Astrocyte (in vitro differentiated cells and primary cell): ENCODE results near the gene CDH23. TPM values are rescaled to one million over a fixed set of nuclear protein-coding genes. Genes with fewer than 3 reads are reported as not detected.

ENCODE experiments used
- DNase-seq: peaks from one replicate; pipeline ENCODE4 v3.0.0-alpha.2; 2010; ENCODE audit warnings: low read depth
- FAIRE-seq: peaks from 2 replicates; lab custom pipeline; 2011; peaks lifted over from hg19 to GRCh38; lab: Jason Lieb, UNC
- H2AFZ ChIP-seq: 2 replicates; pipeline ENCODE4 v1.6.0; 2012; ENCODE audit warnings: low read depth, low read length, inconsistent platforms
- H3K27ac ChIP-seq: 2 replicates; pipeline ENCODE4 v1.5.1; 2011; ENCODE audit warnings: low read depth, low read length, inconsistent platforms
- H3K27me3 ChIP-seq: 2 replicates; pipeline ENCODE4 v1.6.0; 2011; ENCODE audit warnings: low read length, inconsistent platforms; ENCODE audit not compliant: insufficient read depth
- H3K36me3 ChIP-seq: 2 replicates; pipeline ENCODE4 v1.5.1; 2011; ENCODE audit warnings: low read length, inconsistent platforms; ENCODE audit not compliant: insufficient read depth
- H3K4me1 ChIP-seq: 2 replicates; pipeline ENCODE4 v1.5.1; 2011; ENCODE audit warnings: low read length, inconsistent platforms; ENCODE audit not compliant: insufficient read depth
- H3K4me2 ChIP-seq: 2 replicates; pipeline ENCODE4 v1.6.0; 2012; ENCODE audit warnings: low read length, inconsistent platforms
- H3K4me3 ChIP-seq: 2 replicates; pipeline ENCODE4 v1.5.1; 2011; ENCODE audit warnings: low read depth, mild to moderate bottlenecking, low read length, inconsistent platforms; ENCODE audit not compliant: insufficient read depth
- H3K79me2 ChIP-seq: 2 replicates; pipeline ENCODE4 v1.6.0; 2012; ENCODE audit warnings: mild to moderate bottlenecking, low read length, inconsistent platforms; ENCODE audit not compliant: insufficient read depth
- H3K9ac ChIP-seq: 2 replicates; pipeline ENCODE4 v1.6.0; 2012; ENCODE audit warnings: mild to moderate bottlenecking, low read length, inconsistent platforms
- H3K9me3 ChIP-seq: 2 replicates; pipeline ENCODE4 v1.5.1; 2012; ENCODE audit warnings: low read depth, mild to moderate bottlenecking, low read length, inconsistent platforms; ENCODE audit not compliant: insufficient read depth
- H4K20me1 ChIP-seq: 2 replicates; pipeline ENCODE4 v1.6.0; 2012; ENCODE audit warnings: low read length, inconsistent platforms; ENCODE audit not compliant: insufficient read depth
- H3K27ac Mint-ChIP-seq: one replicate; pipeline ENCODE4 v1.8.0; 2021; ENCODE audit warnings: mild to moderate bottlenecking, mixed read lengths; ENCODE audit not compliant: unreplicated experiment
- H3K27me3 Mint-ChIP-seq: one replicate; pipeline ENCODE4 v1.8.0; 2021; ENCODE audit warnings: low read depth, mixed read lengths; ENCODE audit not compliant: unreplicated experiment
- H3K36me3 Mint-ChIP-seq: one replicate; pipeline ENCODE4 v1.8.0; 2021; ENCODE audit warnings: low read depth, mixed read lengths; ENCODE audit not compliant: unreplicated experiment
- H3K4me1 Mint-ChIP-seq: one replicate; pipeline ENCODE4 v1.8.0; 2021; ENCODE audit warnings: low read depth, mixed read lengths; ENCODE audit not compliant: unreplicated experiment
- H3K4me3 Mint-ChIP-seq: one replicate; pipeline ENCODE4 v1.8.0; 2021; ENCODE audit warnings: mild to moderate bottlenecking, moderate library complexity, mixed read lengths; ENCODE audit not compliant: unreplicated experiment
- H3K9me3 Mint-ChIP-seq: one replicate; pipeline ENCODE4 v1.8.0; 2021; ENCODE audit warnings: mild to moderate bottlenecking, mixed read lengths; ENCODE audit not compliant: unreplicated experiment
- CTCF ChIP-seq: IDR thresholded peaks from 2 replicates; pipeline ENCODE4 v1.5.1; 2011; ENCODE audit warnings: low read depth, mild to moderate bottlenecking, inconsistent platforms, low read length, moderate library complexity; ENCODE audit not compliant: insufficient read depth
- EZH2 ChIP-seq: IDR thresholded peaks from 2 replicates; pipeline ENCODE4 v1.6.1; 2012; ENCODE audit warnings: mild to moderate bottlenecking, low read length, inconsistent platforms; ENCODE audit not compliant: insufficient read depth
- total RNA-seq: library from RNA; stranded (reverse); gene quantifications from 2 replicates; pipeline ENCODE4 v1.2.1, GENCODE V29; 2021

CDH23 gene
- total RNA-seq, 1 donor from 2014 or later: not detected

- H3K27me3 ChIP-seq: no peaks in the 10 kb centered on the region
- H3K9me3 Mint-ChIP-seq: no peaks in the 10 kb centered on the region
- FAIRE-seq (no peak), DNase-seq (no peak)
- peaks cover 41% of the 10 kb centered on the region for H3K4me1 Mint-ChIP-seq
- no peak overlapping the region for H3K4me3 Mint-ChIP-seq
- H3K4me1 ChIP-seq: peaks cover 45% of the 10 kb centered on the region
- no peaks in the 10 kb centered on the region for H3K27me3 Mint-ChIP-seq
- H3K27ac Mint-ChIP-seq: no peak overlapping the region
- H3K4me3 ChIP-seq: no peak overlapping the region
- no peak overlapping the region for H2AFZ ChIP-seq
- H3K36me3 Mint-ChIP-seq: peaks cover 14% of the 10 kb centered on the region
- H3K9ac ChIP-seq: no peak overlapping the region
- no peaks in the 10 kb centered on the region for H3K9me3 ChIP-seq
- TF ChIP-seq CTCF (no peak), EZH2 (no peak)
- peaks cover 93% of the 10 kb centered on the region for H4K20me1 ChIP-seq
- H3K27ac ChIP-seq: no peak overlapping the region
- peaks cover 27% of the 10 kb centered on the region for H3K36me3 ChIP-seq
- no peak overlapping the region for H3K4me2 ChIP-seq
- H3K79me2 ChIP-seq: peaks cover 73% of the 10 kb centered on the region
These were observed 437.0 kb downstream of the CDH23 start for GRCh38 chr10:71833451-71834342.

GRCh38 chr10:71834343-71834674 lies 437.6 kb downstream of the CDH23 start:
- H3K27ac Mint-ChIP-seq: no peak overlapping the region
- no peak overlapping the region for H3K27ac ChIP-seq
- H3K9me3 Mint-ChIP-seq: no peaks in the 10 kb centered on the region
- H3K4me1 Mint-ChIP-seq: peaks cover 45% of the 10 kb centered on the region
- H3K36me3 ChIP-seq: peaks cover 21% of the 10 kb centered on the region
- no peak overlapping the region for H3K4me2 ChIP-seq
- H3K79me2 ChIP-seq: peaks cover 80% of the 10 kb centered on the region
- H3K4me3 ChIP-seq: no peak overlapping the region
- H3K4me1 ChIP-seq: peaks cover 51% of the 10 kb centered on the region
- peaks cover 13% of the 10 kb centered on the region for H3K36me3 Mint-ChIP-seq
- H2AFZ ChIP-seq: no peak overlapping the region
- no peaks in the 10 kb centered on the region for H3K27me3 ChIP-seq
- H3K4me3 Mint-ChIP-seq: no peak overlapping the region
- no peak overlapping the region for H3K9ac ChIP-seq
- H3K9me3 ChIP-seq: no peaks in the 10 kb centered on the region
- FAIRE-seq (no peak), DNase-seq (no peak)
- no peak for TF ChIP-seq EZH2
- no peak for TF ChIP-seq CTCF
- H3K27me3 Mint-ChIP-seq: no peaks in the 10 kb centered on the region
- peaks cover 93% of the 10 kb centered on the region for H4K20me1 ChIP-seq
